GM19025 (cell line): ENCODE data around the gene DOP1B.
"Not testable (repeated sequence)": the region's sequence is repeated elsewhere in the genome, so short reads cannot be mapped to it uniquely, and the experiment has no call there.

Experiments used
- ATAC-seq: cut with Tn5 transposase; IDR thresholded peaks from one replicate; pipeline ENCODE4 v1.9.1; 2021; ENCODE audit warnings: mild to moderate bottlenecking, low read depth, moderate library complexity; ENCODE audit not compliant: unreplicated experiment

DOP1B gene

GRCh38 chr21:36156815-36157670 lies at the start of gene DOP1B:
Gene DOP1B, plus strand, starts transcription at chr21:36156824. Its CDS starts 7,910 bp downstream, at chr21:36164734.
- ATAC-seq = peak; percentile 19

- no peak for ATAC-seq
Observed at GRCh38 chr21:36109868-36110267, 46.8 kb upstream of the DOP1B start.

- ATAC-seq = no peak
Observed at GRCh38 chr21:36111238-36111637, 45.4 kb upstream of the DOP1B start.

GRCh38 chr21:36113647-36114428 lies 42.8 kb upstream of the DOP1B start:
- no peak for ATAC-seq

- ATAC-seq = no peak
Observed at GRCh38 chr21:36115138-36115730, 41.4 kb upstream of the DOP1B start.

GRCh38 chr21:36117286-36117741 lies 39.3 kb upstream of the DOP1B start:
- ATAC-seq = no peak

GRCh38 chr21:36120304-36120888 lies 36.2 kb upstream of the DOP1B start:
- ATAC-seq = no peak

GRCh38 chr21:36122977-36123376 lies 33.6 kb upstream of the DOP1B start:
- no peak for ATAC-seq

GRCh38 chr21:36124395-36124794 lies 32.2 kb upstream of the DOP1B start:
- ATAC-seq = no peak

- no peak for ATAC-seq
Observed at GRCh38 chr21:36125512-36126207, 31.0 kb upstream of the DOP1B start.

GRCh38 chr21:36126208-36126565 lies 30.4 kb upstream of the DOP1B start:
- ATAC-seq = no peak

- ATAC-seq = no peak
Observed at GRCh38 chr21:36126621-36127110, 30.0 kb upstream of the DOP1B start.

GRCh38 chr21:36127250-36127904 lies 29.2 kb upstream of the DOP1B start:
- no peak for ATAC-seq

GRCh38 chr21:36127977-36128376 lies 28.6 kb upstream of the DOP1B start:
- ATAC-seq = no peak

- ATAC-seq = no peak
Observed at GRCh38 chr21:36129219-36129618, 27.4 kb upstream of the DOP1B start.

- not testable (repeated sequence) for ATAC-seq
Observed at GRCh38 chr21:36130414-36130762, 26.2 kb upstream of the DOP1B start.

- ATAC-seq = not testable (repeated sequence)
Observed at GRCh38 chr21:36130839-36131238, 25.8 kb upstream of the DOP1B start.

- no peak for ATAC-seq
Observed at GRCh38 chr21:36132696-36133095, 23.9 kb upstream of the DOP1B start.

- ATAC-seq = no peak
Observed at GRCh38 chr21:36134803-36135390, 21.7 kb upstream of the DOP1B start, which contains the start of gene CBR3. Gene CBR3, plus strand, starts transcription at chr21:36135079. Its CDS starts 114 bp downstream, at chr21:36135193.
